GM21825 (cell line): ENCODE measurements around the gene FAM136A.
"Not testable (repeated sequence)": the region's sequence is repeated elsewhere in the genome, so short reads cannot be mapped to it uniquely, and the experiment has no call there.

Experiments
- ATAC-seq: cut with Tn5 transposase; IDR thresholded peaks from one replicate; pipeline ENCODE4 v1.9.1; 2021; ENCODE audit warnings: mild to moderate bottlenecking, moderate library complexity; ENCODE audit not compliant: unreplicated experiment

FAM136A gene

DNA sequence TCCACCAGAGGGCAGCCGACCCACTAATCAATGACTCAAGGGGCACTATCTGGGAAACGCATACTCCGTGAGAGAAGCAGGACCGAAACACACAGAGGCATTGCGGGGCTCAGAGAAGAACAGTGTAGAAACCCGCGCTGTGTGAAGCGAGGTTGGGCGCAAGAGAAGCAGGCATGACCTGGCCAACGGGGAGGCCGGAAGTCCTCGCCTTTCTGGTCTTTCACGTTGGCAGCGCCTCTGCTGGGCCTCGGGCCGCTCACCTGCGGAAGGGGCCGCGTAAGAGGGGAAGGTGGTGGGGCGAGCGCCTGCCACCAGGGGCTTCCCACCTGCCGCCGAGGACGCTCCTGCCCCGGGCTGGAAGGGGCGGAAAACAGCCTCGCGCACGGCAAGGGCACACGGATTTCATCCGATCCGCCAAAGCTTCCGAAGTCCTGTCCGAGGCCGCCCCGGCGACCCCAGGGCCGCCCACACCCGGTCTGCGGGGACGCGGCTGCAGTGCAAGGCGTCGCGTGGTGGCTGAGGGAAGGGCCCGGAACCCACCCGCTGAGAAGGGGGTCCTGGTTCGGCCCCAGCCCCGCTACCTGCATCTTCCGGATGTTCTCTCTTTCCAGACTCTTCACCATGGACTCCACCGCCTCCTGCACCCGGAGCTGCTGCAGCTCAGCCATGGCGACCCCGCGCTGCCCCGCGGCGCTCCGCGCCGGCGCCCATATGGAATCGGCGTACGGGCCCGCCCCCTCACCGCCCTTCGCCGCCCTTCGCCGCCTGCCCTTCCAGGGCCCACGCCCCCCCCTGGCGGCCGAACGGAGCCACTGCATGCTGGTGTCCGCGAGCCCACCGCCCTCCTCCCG, at the start of gene FAM136A:
Gene FAM136A, minus strand, starts transcription at position 724 of the 851 bp plus-strand sequence. Its CDS starts 56 bp downstream, at position 668.
- peak; percentile 83 for ATAC-seq

DNA sequence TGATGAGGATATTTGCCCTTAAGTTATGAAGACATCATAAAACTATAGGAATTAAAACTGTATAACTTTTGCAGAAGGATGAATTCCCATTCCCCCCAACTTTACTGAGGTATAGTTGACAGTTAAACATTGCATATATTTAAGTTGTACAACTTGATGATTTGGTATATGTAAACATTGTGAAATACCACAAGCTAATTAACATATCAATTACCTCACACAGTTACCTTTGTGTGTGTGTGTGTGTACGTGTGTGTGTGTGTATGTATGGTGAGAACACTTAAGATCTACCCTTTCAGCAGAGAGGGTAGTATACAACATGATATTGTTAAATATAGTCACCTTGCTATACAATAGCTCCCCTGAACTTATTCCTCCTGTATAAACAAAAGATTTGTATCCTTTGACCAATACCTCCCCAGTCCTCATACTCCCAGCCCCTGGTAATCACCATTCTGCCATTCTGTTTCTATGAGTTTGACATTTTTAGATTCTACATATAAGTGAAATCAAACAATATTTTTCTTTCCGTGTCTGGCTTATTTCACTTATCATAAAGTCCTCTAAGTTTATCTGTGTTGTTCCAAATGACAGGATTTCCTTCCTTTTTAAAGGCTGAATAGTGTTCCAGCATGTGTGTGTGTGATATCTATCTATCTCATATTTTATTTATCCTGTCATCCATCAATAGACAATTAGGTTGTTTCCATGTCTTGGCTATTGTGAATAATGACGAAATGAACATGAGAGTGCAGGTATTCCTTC, 48.2 kb upstream of the FAM136A start:
- no peak for ATAC-seq

DNA sequence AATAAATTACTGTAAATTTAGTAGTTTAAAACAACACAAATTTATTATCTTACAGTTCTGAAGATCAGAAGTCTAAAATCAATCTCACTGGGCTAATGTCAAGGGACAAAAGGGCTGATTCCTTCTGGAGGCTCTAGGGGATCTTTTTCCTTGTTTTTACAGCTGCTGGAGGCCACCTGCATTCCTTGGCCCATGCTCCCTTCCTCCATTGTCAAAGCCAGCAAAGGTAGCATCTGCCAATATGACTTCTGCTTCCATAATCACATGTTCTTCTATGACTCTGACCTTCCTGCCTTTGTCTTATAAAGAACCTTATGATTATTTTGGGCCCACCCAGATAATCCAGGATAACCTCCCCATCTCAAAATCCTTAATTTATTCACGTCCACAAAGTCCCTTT, 46.0 kb upstream of the FAM136A start:
- no peak for ATAC-seq

DNA sequence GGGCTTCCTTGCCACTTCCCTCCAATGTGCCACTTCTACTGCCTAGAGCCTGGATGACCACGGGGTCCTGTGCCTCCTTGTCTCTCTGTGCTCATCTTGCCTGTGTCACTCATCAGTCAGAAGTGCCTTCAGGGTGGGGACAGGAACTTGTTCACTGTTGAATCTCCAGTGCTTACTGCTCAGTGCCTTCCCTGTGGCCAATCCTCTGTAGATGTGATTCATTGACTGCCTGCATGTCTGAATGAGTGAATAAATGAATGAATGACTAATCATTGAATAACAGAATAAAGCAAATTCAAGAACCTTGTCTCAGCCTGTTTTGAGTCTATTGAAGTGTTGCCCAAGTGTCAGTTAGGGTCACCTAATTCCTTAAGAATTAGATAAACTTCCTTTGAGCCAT, 42.3 kb upstream of the FAM136A start:
- ATAC-seq: no peak

DNA sequence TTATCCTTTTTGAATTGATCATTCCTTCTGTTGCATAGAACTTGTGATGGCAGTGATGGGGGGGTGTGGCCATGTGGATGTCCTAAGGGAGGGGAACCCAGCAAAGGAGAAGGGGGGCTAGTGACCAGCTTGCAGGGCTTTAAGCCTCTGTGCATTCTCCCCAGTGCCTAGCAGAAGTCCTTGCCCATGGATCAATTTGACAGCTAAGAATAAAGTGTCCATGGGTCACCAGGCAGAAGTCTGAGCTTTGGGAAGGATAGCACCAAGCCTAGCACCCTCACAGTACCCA, 39.6 kb upstream of the FAM136A start:
- ATAC-seq: no peak

DNA sequence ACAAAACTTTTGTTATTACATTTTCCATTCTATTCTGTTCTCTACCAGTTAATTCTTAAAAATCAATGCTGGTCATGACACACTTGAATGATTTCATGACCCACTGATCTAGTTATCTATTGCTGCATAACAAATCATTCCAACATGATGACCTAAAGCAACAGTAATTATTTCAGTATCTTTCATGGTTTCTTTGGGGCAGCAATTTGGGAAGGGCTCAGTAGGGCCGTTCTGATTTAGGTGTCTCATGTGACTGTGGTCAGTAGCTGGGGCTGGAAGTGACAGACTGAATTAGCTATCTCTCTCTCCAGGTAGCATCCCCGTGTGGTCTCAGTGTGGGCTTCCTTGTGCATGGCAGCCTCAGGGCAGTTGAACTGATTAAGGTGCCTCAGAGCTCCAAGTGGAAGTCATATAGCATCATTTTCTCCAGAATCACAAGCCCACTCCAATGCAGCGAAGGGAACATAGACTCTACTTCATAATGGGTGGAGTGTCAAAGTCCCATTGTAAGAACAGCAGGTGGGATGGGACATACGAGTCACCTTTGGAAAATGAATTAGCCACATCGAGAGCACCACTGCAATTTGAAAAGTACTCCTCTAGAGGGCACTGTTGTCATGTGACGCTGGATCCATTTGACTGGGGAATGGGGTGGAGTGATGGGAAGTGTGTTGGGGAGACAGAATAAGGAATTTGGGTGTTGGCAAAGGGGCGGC, 39.1 kb upstream of the FAM136A start:
- no peak for ATAC-seq

DNA sequence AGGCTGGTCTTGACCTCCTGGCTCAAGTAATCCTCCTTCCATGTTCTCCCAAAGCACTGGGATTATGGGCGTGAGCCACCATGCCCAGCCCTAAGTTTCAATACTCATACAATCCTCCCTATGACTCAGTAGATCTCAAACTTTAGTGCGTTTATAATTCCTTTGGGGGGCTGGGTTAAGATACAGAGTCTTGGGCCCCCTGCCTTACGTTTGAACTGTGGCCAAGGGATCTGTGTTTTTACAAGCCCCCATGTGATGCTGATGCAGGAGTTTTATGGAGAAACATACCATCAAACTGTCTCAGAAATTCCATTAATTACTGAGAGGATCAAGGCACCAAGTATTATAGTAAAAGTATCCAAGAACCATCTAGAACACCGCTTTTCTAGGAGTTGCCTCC, 38.2 kb upstream of the FAM136A start:
- ATAC-seq: no peak

DNA sequence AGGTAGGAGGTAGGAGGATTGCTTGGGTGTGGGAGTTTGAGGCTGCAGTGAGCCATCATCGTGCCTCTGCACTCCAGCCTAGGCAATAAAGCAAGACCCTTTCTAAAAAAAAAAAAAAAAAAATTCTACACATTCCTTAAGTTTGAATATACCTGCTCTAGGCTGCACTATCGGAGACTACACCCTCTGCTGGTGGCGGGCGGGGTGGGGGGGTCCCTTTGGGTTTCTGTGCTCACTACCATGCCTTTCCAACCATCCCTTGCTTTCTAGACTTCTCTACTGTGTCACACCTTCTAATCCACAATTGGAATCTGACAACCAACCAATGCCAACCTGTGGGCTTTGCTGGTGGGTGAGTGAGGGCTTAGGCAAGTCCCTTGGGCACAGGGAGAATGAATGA, 34.7 kb upstream of the FAM136A start:
- no peak for ATAC-seq

DNA sequence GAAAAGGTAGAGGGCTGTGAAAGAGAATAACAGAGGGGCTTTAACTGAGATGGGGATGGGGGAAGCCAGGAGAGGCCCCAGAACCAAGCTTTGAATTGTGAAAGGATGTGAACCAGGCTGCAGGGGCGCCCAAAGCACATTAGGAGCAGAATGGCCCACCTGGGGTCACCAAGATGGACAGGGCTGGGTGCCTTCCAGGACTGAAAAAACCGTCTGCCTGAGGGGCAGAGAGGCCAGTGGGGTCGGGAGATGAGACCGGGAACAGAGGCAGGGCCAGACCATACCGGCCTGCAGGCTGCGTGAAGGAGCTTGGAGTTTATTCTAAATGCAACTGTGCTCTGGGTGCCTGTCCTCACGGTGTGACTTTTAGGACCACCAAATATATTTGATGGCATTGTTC, 29.1 kb upstream of the FAM136A start:
- ATAC-seq: no peak

DNA sequence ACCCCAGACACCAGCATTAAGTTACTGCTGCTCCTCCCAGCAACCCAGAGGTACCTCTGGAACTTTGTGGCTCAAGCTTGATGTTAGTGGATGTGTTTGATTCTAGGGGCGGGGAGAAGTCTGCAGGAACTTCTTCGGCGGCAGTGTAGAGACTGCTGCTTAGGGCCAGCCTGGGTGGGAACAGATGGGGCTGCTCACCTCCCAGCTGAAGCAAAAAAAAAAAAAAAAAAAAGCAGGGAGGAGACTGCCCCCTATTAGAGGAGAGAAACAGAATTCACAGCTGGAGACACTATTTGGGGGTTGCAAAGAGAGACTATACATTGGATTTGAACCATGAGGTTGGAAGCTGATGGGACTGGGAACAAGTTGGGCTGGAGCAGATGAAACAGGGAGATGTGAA, 28.6 kb upstream of the FAM136A start:
- no peak for ATAC-seq

DNA sequence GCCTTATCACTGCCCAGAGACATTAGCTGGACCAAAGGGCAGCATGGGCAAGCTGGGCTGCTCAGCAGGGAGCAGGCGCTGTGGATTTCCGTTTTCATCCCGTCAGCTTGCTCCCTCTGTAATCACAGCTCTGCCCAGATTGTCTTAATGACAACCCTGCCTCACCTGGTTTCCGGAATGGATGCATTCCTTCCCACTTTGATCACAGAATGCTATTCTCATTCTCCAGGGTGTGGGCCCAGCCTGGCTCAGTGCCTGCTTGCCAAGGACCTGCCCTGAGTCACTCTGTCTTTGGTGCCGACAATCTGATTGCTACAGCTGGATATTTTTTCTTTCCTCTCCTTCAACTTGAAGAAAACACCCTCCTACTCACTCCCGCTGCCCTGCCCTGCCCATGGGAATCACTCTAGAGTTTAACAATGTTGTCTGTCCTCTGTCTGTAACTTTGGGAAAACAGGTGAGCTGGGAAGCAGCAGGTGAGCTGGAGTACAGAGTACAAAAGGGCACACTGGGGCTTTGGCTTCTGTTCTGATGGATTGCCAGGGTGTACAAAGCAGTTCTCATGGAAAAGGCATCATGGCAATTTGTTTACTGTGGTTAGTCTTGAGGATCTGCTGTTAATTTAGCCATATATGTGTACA, 27.2 kb upstream of the FAM136A start:
- ATAC-seq: no peak

DNA sequence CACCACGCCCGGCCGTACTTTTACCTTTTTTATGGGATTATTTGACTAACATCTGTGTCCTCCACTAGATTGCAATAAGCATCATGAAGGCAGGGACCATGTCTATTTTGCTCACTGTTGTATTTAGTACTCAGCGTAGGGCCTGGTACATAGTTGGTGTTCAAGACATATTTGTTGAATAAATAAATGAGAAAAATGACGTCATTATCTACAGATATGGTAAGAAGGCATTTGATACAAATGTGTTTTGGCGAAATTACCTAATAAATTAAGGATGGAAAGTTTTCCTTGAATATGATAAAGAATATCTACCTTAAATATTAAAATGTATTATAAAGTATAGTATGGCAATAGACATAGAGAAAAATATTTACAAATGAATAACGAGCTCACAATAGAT, 24.0 kb upstream of the FAM136A start:
- no peak for ATAC-seq

DNA sequence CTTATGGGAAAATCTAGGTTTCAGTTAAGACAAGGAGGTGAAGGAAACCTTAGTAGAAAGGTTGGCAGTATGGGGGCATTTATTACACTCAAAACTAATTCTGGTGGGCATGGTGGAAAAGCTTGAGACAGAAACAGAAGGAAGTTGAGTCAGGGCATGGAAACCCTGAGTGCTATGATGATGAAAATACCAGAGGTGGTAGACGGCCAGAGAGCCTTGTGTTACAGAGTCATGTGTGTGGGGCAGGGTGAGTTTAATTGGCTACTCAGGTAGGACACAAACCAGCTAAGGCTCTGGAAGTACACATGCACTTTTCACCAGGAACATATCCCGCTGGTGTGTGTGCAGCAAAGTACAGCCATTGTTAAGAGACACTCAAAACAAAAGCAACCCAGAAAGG, 20.7 kb upstream of the FAM136A start:
- ATAC-seq: no peak

DNA sequence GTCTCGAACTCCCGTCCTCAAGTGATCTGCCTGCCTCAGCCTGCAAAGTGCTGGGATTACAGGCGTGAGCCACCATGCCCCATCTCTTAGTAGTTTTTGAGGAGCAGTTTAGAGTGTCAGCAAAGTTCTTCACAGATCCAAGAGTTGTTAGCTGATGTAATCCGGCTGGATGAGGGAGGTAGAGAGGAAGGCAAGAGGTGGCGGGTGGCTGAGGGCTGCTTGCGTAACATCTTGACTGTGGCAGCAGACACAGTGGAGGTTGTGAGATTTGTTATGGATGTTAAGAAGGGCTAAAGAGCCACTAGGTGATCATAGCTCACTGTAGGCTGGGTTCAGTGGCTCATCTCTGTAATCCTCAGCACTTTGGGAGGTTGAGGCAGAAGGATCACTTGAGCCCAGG, 19.5 kb upstream of the FAM136A start:
- no peak for ATAC-seq

DNA sequence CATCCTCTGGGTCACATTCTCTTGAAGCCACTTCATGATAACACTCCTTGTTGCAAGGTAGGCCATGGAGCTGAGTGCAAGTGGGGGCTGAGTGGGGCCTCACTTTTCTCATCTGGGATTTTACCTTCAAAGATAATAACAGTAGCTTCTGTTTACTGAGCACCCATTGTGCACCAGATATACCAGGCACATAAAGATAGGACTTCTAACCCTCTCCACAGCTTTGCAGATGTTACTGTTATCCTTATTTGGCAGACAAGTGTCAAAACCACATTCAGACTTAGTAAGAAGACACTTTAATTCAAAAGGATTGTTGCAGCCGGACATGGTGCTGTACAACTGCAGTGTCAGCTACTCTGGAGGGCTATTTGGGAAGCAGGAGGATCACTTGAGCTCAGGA, 12.8 kb upstream of the FAM136A start:
- ATAC-seq: no peak

DNA sequence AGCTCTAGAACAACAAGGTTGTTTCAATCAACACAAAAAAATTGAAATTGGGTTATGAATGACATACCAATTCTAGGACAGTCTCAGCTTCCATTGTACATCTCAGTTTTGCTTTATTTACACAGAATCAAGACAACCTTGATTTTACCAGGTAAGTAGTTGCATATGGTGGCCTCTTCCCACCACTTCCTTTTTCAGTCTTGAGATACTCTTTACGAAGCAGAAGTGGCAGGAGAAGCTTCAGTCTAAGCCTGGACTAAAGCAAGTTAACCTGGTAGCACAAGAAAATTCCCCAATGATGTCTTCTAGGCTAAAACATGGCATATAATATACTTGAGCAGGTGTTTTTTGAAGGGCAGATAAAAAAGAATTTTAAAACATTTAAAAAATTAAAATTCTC, 10.7 kb upstream of the FAM136A start:
- no peak for ATAC-seq

DNA sequence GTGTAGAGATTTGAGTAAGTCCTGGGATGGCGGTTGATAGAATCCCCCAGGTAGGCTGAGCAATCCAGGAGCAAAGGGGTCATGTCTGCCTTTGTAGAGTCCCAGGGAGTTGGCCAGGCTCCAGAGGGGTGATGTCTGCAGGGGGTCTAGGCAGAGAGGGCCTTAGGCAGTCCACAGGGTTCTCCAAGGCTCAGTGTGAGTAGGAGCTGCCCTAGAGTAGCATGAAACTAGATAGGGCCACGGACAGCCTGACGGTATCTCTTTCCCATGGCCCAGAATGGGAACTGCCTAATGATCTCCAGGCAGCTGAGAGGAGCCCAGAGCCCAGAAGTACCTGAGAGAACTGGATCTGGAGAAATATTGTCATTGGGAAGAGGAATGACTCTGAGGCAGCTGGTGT, 9.0 kb upstream of the FAM136A start:
- ATAC-seq: no peak

DNA sequence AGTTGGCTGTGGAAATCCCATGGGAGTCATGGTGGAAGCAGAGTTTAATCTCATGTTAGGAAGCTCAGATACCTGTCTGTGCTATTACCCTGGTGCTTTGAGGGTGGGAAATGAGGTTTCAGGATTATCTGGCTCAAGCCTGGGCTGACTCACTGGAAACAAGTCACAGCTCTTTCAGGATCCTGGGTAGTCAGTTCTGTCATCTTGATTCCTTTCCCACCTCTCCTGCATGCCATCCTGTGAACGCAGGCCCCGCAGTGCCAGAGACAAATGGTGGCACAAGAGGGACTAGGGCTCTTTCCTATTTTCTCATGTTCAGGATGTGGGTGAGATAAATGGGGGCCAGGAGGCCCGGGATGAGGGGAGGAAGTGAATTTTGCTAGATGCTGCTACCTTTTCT, 3.7 kb upstream of the FAM136A start:
- ATAC-seq: no peak

DNA sequence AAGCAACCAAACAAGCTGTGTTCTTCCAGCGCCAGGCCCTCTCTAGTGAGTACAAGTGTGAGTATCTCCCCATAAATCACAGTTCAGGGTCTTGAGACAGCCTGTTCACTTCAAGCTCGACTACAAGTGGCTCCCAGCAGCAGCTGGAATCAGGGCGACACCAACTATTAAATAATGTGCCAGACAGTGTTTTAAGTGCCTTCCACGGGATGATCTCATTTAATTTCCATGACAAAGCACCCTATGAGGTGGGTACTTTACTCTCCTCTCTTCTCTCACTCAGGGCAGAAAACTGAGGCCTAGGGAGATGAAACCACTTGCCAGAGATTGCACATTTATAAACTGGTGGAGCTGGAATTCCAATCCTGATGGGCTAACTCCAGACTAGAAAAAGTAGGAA, 2.6 kb upstream of the FAM136A start:
- no peak for ATAC-seq

DNA sequence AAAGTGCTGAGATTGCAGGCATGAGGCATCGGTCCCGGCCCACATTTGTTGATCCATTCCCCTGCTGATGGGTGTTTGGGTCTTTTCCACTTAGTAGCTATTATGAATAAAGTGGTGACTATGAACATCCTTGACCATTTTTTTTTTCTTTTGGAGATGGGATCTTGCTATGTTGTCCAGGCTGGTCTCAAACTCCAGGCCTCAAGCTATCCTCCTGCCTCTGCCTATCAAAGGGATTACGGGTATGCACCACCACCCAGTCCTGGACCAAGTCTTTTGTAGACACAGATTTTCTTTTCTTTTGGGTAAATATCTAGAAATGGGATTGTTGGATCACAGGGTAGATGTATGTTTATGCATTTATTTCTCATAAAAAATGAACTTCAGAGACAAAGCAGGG, 1.3 kb upstream of the FAM136A start:
- ATAC-seq: no peak

DNA sequence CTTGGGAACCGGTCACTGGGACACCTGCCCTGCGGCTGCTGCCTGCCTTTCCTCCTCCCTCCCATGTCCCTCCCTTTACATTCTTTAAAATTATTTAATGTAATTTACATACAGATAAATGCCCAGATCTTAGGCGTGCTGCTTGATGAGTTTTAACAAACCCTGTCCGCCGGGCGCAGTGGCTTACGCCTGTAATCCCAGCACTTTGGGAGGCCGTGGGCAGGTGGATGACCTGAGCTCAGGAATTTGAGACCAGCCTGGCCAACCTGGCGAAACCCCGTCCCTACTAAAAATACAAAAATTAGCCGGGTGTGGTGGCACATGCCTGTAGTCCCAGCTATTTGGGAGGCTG, 304 bp upstream of the FAM136A start:
- not testable (repeated sequence) for ATAC-seq
